CD4-positive, alpha-beta T cell treated with Interleukin-17A for 4 hours (primary cell): ENCODE data around the gene FBXO11.

Experiments
- DNase-seq: peaks from one replicate; pipeline ENCODE4 v3.0.0-alpha.2; 2020; ENCODE audit warnings: mixed read lengths

FBXO11 gene

DNA sequence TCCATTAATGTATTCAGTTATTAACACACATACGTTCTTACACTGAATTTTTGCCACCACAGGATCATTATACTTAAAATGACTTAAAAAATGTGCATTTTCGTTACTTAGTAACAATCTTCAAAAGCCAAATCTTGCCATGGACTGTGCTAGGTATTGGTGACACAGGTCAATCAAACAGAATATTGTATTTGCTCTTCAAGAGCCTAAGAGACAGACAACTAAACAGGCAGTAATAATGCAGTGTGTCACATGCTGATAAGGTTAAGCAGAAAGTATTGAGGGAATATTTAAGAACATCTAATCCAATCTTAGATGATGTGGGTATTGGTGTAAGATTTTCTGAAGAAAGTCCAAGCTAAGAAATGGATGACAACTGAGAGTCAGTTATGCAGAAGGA, 56.9 kb downstream of the FBXO11 start:
- DNase-seq = no peak

DNA sequence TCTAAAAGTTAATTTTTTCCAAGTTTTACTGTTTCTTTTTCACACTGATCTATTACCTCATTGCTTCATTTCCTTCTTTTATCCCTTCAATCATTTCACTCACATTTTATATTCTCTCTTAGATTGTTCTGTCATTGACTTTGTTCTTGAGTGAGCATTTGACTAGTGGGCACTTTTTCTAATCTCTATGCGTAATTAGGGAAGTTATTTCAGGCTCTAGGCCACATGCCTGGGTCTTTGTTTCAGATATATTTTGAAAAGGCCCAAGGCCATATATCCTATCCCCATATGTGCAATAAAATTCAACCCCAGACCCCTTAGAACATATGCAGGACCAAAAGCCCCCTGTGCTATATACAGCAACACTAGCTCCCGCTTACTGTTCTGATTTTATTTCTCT, 62.1 kb downstream of the FBXO11 start:
- no peak for DNase-seq

DNA sequence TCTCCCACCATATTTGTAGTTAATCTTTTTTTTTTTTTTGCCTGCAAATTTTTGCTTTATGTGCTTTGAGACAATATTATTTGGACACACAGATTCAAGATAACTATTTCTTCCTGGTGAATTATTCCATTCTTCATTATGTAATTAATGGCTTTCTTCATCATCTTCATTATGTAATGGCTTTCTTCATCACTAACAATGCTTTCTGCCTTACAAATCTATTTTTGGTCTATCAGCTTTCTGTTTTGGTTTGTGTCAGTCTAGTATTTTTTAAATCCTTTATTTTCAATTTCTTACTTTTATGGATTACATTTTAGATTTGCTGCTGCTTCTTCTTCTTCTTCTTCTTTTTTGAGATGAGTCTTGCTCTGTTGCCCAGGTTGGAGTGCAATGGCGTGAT, 62.9 kb downstream of the FBXO11 start:
- DNase-seq = no peak

DNA sequence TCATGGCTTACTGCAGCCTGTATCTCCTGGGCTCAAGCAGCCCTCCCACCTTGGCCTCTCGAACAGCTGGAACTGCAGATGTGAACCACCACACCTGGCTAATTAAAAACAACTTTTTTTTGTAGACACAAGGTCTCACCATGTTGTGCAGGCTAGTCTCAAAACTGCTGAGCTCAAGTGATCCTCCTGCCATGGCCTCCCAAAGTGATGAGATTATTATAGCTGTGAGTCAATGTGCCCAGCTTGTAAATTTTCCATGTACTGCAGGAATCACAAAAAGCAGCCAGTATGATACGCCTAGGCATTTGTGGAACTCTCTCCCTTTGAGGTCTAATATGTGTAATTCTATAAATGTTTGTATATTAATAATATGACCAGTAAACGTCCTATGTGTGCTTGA, 63.5 kb downstream of the FBXO11 start:
- DNase-seq = no peak

DNA sequence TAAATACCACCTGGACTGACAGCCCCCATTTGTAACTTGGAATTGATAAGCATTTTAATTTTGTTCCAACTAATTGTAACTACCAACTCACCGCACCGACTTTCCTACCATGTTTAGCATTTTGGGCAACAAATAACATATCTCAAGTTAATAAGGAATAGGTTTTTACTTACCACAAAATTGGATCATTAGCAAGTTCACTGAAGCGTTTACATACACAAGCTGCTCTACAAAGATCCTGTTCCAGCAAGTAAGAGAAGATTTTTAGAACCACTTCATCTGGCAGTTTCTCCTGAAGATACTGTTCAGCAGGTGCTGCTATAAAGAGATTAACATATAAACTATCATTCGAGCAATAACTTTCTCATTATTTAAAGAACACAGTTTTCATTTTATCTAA, 67.6 kb downstream of the FBXO11 start:
- no peak for DNase-seq

DNA sequence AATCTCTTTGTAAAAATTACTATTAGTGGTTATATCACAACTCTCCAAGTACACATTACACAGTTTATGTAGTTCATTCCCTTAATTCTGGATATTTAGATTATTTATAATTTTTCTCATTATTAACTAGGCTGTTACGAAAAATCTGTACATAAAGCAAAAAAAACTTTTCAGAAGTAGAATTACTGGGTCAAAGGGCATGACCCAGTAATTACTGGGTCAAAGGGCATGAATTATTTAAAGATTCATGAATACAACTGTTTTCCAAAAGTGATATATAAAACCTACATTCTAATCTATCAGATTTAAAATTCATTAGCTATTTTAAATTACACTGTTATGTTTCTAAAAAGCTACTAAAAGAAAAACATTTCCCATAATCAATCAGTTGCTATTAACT, 68.0 kb downstream of the FBXO11 start:
- DNase-seq = no peak

DNA sequence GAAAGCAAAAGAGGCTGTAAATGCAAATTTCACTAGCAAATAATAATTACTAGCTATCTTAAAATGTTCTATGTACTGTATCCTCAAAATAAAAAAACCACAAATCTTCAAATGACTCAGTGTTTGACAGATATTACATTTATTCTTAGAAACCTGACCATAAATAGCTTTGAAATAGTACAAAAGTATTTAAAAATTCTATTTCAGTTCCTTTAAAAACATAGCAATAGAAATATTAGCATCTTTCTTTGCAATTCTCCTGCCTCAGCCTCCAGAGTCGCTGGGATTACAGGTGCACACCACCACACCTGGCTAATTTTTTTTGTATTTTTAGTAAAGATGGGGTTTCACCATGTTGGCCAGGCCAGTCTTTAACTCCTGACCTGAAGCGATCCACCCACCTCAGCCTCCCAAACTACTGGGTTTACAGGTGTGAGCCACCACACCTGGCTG, 72.8 kb downstream of the FBXO11 start:
- DNase-seq = no peak

DNA sequence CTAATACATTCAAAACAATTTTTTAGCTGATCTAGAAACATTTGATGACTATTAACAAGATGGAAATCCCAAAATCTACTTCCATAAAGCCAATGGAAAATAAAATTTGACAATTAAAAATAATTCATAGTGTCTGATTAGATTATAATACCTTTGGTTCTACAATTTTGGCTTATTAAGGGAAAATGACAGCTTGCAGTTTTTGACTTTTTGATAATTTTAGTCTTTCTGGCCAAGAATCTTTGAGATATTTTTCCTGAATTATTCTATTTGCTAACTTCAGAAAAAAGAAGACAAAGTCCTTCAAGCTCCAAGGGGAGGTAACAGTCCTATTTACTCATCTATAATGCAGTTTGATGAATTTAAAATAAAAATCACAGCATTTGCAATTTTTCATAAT, 83.8 kb downstream of the FBXO11 start:
- DNase-seq = no peak

DNA sequence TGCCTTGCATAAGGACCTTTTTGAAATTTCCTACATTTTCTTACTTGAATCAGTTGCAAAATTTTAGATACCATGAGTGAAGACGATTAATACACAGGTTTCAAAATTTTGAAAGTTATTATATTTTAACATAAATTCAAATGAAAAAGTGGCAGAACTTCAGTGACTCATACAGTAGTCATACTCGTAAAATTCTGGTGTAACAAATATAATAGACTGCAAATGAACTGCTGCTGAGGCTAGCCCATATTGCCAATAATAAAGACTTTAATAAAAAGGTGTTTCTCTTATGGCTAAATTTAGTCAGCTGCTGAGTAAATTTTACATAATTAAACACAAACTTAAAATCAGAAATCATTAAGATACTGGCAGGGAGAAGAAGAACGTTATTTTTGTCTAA, 86.5 kb downstream of the FBXO11 start:
- DNase-seq = no peak

DNA sequence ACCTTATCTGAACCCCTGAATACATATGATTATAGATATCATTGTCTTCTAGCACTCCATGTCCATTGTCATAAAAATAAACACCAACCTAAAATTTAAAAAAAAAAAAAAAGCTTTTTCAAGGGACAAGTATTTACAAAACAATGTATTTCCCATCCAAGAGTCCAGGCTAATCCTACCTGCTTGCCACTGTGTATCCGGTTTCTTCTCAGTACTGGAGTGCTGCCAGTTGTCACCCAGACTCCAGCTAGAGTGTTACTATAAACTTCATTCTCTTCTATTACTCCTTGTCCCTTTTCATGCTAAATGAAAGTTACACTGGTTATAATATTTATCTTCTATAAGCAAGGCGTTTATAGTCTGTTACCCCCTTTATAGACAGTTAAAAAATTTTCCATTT, 87.5 kb downstream of the FBXO11 start:
- DNase-seq = no peak

DNA sequence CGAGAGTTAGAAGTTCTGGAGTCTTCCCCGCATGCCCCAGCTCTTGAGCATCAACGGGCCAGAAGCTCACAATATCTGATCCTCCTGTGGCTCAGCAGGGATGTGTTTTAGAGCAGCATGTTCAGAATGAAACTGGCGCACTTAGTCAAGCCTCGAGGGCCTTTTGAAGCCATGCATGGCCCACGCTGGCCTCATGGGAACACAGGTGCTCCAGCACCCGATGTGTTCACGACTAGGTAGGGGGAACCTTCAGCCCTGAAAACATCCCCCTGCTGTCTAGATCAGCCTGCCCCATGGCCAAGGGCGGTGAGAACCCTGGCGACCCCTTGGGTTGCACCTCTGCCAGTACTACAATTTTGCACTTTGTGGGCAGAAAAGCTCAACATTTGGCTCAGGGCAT, 90.5 kb downstream of the FBXO11 start:
- no peak for DNase-seq

DNA sequence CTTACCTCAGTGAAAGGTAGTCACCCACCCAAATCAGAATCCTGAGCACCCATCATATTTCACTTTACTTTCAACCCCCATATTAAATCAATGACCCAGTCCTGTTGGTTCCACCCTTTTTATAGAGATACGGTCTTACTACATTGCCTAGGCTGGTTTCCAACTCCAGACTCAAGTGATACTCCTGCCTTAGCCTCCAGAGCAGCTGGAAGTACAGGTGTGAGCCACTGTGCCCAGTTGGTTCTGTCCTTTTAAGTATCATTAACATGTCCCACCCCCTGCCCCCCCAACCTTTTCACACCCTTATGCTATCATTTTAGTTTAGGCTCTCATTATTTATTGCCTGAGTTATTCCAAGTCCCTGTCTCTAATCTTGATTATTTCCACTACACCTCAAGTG, 94.6 kb downstream of the FBXO11 start:
- DNase-seq = no peak

DNA sequence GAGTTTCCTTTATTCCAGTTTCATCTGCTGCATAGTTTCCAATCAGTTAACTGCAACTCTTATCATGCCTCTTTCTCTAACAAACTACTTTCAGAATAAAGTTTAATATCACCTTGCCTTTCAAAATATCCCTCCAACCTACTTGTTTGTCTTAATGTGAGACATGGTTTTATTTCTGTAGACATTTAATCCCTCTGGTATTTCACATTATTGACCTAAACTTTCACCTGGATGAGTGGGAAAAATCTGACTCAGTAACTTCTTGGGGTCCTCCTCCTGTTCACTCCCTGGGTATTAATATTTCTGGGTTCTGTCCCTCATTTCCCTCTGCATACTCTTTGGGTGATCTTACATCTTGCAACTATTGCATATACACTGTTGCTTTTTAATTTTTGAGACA, 95.4 kb downstream of the FBXO11 start:
- no peak for DNase-seq

DNA sequence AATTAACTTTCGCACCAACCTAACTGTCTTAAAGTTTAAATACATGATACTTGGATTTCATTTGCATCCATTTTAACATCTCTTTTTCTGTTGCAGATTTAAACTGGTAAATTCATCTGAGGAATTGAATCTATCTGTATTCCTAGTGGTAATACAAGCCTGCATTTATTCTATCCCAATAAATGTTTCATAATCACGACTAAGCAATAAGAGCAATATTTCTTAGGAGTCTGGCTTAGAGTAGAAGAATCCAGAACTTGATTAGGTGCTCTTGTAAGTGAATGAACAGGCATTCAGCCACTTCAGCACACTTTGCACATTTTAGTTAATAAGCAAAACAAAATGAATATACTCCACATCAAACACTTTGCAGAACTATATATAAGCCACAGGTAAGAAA, 96.4 kb downstream of the FBXO11 start:
- no peak for DNase-seq

DNA sequence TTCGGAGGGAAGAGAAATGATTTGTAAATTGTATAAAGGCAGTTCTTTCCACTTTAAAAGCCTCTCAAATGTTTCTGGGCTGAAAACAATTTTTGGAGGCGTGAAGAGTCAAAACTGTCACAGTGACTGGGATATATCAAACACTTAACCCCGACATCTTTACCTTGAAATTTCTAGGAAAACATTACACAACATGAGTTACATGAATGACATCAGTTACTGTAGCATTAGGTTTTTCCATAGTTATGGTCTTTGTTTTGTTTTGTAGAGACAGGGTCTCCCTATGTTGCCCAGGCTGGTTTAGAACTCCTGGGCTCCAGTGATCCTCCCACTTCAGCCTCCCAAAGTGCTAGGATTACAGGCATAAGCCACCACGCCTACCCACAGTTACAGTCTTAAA, 97.7 kb downstream of the FBXO11 start:
- DNase-seq = no peak

DNA sequence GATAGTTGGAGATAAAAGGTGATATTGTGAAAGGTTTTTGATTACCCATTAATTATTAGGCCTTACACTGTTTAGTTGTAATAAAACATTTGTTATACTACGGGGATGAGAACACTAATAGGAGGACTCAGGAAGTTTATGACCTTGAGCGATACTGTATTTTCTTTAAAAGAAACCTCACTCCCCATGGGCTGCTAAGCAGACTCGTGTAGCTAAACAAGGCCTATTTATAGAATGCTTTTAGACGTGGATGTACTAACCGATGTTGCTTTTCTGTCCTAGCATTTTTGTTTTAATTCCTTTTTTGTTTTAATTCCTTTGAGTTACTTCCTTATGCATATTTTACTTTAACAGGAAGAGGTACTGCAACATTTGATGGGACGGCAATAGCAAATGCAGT, 100.4 kb downstream of the FBXO11 start:
- no peak for DNase-seq

DNA sequence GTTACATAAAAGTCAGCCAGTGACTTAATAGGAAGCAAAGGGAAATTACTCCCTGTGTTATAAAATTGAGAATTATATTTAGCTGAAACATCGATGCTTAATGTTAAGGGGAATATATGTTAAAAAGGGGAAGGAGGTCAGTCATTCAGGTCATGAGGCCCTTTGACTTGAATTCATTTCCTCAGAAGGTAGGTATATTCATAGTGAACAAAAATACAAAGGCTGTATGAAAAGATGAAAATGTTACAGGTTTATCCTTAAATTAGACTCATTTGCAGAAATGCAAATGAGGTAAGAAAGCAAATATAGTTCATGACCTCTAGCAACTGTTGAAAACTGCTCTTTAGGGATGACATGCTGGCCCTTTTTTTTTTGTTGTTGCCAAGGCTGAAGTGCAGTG, 102.5 kb downstream of the FBXO11 start:
- DNase-seq = no peak

DNA sequence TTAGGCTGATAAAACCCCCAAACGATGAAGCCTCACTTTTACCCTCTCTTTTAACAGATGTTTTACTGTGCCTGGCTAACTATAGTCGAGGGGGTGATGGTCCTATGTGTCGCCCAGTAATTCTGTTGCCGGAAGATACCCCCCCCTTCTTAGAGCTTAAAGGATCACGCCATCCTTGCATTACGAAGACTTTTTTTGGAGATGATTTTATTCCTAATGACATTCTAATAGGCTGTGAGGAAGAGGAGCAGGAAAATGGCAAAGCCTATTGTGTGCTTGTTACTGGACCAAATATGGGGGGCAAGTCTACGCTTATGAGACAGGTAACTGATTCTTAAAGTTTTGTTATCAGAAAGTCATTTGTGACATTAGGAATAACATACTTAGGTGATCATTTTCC, 102.9 kb downstream of the FBXO11 start:
- DNase-seq = no peak

DNA sequence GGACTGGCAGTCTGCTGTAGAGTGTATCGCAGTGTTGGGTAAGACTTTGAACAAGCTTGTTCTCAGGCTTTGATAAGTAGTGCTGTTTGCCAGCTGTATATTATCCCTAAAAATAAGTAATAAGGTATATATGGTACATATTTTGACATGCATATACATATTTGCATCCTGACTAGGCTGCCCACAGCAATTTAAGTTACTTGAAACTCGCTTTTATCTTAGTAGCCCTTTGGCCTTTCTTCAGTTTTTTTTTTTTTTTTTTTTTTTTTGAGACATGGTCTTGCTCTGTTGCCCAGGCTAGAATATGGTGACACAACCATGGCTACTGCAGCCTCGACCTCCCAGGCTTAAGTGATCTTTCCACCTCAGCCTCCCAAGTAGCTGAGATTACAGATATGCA, 105.2 kb downstream of the FBXO11 start:
- no peak for DNase-seq

DNA sequence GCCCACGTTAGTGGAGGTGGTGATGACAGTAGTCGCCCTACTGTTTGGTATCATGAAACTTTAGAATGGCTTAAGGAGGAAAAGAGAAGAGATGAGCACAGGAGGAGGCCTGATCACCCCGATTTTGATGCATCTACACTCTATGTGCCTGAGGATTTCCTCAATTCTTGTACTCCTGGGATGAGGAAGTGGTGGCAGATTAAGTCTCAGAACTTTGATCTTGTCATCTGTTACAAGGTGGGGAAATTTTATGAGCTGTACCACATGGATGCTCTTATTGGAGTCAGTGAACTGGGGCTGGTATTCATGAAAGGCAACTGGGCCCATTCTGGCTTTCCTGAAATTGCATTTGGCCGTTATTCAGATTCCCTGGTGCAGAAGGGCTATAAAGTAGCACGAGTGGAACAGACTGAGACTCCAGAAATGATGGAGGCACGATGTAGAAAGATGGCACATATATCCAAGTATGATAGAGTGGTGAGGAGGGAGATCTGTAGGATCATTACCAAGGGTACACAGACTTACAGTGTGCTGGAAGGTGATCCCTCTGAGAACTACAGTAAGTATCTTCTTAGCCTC, 107.2 kb downstream of the FBXO11 start:
- no peak for DNase-seq

DNA sequence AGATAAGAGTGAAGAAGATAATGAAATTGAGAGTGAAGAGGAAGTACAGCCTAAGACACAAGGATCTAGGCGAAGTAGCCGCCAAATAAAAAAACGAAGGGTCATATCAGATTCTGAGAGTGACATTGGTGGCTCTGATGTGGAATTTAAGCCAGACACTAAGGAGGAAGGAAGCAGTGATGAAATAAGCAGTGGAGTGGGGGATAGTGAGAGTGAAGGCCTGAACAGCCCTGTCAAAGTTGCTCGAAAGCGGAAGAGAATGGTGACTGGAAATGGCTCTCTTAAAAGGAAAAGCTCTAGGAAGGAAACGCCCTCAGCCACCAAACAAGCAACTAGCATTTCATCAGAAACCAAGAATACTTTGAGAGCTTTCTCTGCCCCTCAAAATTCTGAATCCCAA, 107.7 kb downstream of the FBXO11 start:
- no peak for DNase-seq

DNA sequence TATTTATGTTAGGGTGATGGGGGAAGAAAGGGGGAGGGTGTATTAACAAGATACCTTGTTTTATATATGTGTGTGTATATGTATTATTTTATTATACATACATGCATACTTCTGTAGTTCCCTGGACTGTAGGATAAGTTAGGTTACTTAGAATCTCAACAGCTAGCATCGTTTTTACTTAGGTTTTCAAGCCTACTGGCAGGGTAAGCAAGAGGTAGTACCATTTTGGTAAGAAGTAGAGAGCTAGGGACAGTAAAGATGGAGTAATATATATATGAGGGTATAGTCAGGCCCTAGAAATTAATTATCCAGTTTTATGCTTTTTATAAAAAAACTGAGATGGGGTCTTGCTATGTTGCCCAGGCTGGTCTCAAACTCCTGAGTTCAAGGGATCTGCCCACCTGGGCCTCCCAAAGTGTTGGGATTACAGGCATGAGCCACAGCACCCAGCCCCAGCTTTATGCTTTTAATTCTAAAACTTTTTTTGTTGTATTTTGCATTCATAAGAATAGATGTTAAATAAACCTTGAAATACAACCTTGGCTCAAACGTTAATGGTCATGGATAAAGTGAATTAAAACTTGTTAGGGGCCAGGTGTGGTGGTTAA, 110.1 kb downstream of the FBXO11 start:
- no peak for DNase-seq

DNA sequence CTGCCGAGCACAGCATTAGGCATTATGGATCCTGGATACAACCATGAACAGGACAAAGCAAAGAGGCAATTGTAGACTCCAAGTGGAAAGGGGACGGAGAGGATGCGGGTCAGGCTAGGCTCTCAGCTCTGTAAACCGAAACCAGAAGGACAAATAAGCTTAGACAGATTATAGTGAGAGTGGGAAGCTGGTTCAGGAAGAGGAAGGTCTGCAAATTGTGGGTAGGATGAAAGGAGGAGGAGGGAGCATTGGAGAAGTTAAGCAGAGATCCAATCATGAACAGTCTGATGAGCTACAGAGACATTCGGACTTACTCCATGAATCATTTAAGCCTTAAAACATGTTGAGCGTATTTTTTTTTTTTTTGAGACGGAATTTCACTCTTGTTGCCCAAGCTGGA, 120.3 kb downstream of the FBXO11 start:
- no peak for DNase-seq

DNA sequence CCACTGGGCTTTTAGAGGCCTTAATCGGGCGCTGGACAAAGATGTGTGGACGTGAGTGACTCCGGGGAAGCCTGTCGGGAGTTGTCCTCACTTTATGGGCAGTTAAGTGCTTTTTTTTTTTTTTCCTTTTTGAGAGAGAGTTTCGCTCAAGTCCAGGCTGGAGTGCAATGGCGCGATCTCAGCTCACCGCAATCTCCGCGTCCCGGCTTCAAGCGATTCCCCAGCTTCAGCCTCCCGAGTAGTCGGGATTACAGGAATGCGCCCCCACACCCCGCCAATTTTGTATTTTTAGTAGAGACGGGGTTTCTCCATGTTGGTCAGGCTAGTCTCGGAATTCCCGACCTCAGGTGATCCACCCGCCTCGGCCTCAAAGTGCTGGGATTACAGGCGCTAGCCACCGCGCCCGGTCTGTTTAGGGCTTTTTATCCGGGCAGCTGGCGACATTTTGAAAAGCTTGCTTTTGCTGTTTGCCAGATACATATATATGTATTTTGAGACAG, 121.9 kb downstream of the FBXO11 start:
- DNase-seq = no peak
